GM21529 (cell line): ENCODE measurements around the gene ADGRG4.
A peak's percentile ranks its signal among the peaks of the same experiment; 100 is the strongest.
"Not testable (repeated sequence)": the region's sequence is repeated elsewhere in the genome, so short reads cannot be mapped to it uniquely, and the experiment has no call there.

Experiments used
- ATAC-seq: cut with Tn5 transposase; IDR thresholded peaks from one replicate; pipeline ENCODE4 v1.9.1; 2021; ENCODE audit not compliant: unreplicated experiment

ADGRG4 gene

DNA sequence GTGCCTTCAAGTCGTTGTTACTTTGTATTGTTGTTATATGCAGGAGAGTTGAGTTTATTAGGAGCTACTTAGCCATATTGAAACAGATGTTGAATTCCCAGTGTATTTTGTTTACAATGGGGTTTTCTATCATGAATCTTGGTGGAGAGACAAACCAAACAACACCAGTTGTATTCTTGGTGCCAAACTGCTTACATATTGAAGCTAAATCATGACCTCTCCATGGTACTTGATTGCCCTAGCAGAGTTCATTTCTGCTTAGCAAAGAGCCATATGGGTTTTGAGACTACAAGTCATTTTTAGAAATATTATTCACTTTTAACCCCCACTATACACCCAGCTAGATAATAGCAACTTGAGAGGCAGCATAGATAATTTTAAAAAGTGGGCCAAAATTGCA is 85.4 kb downstream of the ADGRG4 start:
- no peak for ATAC-seq

- ATAC-seq, result no peak
Measured at GRCh38 chrX:136386826-136387225, 86.1 kb downstream of the ADGRG4 start.

GRCh38 chrX:136387951-136388502 is 87.3 kb downstream of the ADGRG4 start:
- no peak for ATAC-seq

DNA sequence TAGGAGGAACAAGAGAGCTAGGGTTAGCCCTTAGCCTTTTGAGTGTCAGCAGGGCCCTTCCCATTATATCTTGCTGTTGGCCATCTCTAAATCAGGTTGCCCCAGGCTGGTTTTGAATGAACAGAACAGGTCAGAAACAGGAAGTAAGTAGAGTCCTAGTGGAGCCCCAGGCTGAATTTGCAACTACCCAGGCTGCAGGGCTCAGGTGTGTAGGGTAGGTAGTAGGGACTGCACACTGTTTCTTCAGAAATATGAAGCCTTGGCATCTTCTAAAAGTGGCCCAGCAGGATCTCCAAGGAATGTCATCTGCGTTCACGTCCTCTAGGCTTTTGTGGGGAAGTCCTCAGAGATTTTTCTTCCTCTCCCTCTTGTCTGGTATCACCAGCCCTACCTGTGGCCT is 90.2 kb downstream of the ADGRG4 start:
- ATAC-seq, result no peak

DNA sequence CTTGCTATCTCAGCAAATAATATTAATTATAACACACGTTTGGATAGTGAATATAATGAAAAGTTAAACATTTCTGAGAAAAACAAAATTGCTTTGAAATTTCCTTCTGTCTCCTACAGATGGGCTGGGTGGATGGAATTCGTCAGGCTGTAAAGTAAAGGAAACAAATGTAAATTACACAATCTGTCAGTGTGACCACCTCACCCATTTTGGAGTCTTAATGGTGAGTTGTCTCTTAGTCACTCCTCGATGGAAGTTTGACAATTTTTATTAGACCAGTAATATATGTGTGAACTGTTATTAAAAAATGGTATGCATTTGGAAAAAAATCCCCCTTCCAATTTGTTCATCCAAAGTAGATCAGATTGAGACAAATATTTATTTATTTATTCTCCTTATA is 94.5 kb downstream of the ADGRG4 start:
- ATAC-seq, result no peak

DNA sequence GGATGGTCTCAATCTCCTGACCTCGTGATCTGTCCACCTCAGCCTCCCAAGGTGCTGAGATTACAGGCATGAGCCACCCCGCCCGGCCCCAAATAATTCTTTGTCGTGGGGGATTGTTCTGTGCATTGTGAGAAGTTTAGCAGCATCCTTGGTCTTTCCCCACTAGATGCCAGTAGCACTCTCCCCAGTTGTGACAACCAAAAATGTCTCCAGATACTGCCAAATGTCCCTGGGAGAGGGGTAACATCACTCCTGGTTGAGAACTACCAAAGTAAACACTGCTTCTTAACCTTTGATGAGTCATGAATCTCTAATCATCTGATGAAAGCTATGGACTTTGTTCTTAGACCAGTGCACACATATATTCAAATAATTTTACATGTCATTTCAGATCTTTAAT is 96.2 kb downstream of the ADGRG4 start:
- no peak for ATAC-seq

- no peak for ATAC-seq
Measured at GRCh38 chrX:136405126-136405525, 104.4 kb downstream of the ADGRG4 start.

DNA sequence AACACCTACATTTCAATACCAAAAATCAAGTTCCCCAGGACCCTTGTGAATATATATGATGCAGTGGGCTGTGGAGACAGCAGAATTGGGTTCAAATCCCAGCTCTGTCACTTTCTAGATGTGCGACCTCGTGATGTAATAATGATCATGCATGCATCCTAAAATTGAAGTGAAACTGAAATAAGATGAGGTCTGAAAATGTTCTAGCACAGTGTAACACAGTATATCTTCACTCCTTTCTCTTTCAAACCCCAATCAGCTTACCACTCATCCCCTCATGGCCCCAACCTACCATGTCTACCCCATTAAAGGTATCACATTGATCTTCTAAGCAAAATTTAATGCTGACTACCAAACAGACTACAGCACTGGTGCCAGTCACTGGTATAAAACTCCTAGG is 117.0 kb downstream of the ADGRG4 start:
- peak; percentile 66 for ATAC-seq

GRCh38 chrX:136421338-136421737 is 120.6 kb downstream of the ADGRG4 start:
- ATAC-seq, result no peak

- ATAC-seq, result no peak
Measured at GRCh38 chrX:136423724-136424123, 123.0 kb downstream of the ADGRG4 start.

- no peak for ATAC-seq
Measured at GRCh38 chrX:136425996-136426395, 125.2 kb downstream of the ADGRG4 start.

DNA sequence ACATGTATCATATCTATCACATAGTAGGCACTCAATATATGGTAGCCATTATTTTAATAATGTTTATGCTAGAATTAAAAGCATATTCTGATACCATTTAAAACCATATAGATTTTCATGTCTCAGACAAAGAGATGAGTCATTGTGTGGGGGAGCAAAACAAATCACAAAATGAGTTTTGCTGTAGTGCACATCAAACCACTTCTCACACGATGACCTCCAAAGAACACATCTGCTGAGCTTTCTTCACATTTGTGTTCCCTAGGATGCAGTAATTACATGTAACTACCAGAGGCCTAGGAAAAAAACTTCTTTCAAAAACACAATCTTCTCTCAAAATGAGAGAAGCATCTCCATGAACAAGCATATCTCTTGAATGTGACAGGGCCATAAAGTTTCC is 130.9 kb downstream of the ADGRG4 start:
- ATAC-seq, result no peak

DNA sequence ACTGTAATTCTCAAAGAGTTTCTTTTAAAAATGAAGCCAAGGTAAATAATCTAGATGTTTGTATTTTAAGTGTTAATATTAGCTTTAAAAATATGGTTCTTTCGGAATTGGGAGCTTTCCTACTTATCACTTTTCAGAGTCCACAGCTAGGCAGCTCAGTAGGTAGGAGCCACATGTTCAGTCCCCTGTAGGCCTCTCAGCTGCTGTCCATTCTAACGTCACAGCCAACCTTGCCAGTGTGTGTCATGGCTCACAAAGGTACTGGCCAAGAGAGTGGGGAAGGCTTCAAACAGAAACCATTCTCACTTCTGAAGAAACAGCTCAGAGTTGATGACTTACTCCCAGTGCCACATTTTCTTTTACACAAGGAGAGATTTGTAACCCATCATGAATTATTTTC is 137.0 kb downstream of the ADGRG4 start:
- no peak for ATAC-seq

GRCh38 chrX:136438192-136438591 is 137.4 kb downstream of the ADGRG4 start:
- no peak for ATAC-seq

DNA sequence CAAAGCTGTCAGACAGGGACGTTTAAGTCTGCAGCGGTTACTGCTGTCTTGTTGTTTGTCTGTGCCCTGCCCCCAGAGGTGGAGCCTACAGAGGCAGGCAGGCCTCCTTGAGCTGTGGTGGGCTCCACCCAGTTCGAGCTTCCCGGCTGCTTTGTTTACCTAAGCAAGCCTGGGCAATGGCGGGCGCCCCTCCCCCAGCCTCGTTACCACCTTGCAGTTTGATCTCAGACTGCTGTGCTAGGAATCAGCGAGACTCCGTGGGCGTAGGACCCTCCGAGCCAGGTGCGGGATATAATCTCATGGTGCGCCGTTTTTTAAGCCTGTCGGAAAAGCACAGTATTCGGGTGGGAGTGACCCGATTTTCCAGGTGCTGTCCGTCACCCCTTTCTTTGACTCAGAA is 144.9 kb downstream of the ADGRG4 start:
- ATAC-seq, result not testable (repeated sequence)

GRCh38 chrX:136446208-136446607 is 145.4 kb downstream of the ADGRG4 start:
- ATAC-seq, result no peak

GRCh38 chrX:136447308-136447707 is 146.5 kb downstream of the ADGRG4 start:
- no peak for ATAC-seq

DNA sequence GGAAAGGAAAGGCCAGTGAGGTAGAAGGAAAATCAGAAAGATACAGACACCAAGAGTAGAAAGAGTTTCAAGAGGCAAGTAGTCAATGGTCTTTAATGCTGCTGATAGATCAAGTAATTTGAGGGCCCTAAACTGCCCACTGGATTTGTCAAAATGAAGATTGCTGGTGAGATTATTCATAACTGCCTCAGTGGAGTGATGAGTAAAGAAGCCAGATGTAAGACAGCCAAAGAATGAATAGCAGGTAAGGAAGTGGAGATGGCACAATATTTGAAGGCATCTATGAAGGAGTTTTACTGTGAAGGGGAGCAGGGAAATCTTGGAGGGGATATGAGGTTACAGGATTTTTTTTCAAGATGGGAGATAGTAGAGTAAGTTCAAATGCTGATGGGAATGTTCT is 147.2 kb downstream of the ADGRG4 start:
- ATAC-seq, result no peak

DNA sequence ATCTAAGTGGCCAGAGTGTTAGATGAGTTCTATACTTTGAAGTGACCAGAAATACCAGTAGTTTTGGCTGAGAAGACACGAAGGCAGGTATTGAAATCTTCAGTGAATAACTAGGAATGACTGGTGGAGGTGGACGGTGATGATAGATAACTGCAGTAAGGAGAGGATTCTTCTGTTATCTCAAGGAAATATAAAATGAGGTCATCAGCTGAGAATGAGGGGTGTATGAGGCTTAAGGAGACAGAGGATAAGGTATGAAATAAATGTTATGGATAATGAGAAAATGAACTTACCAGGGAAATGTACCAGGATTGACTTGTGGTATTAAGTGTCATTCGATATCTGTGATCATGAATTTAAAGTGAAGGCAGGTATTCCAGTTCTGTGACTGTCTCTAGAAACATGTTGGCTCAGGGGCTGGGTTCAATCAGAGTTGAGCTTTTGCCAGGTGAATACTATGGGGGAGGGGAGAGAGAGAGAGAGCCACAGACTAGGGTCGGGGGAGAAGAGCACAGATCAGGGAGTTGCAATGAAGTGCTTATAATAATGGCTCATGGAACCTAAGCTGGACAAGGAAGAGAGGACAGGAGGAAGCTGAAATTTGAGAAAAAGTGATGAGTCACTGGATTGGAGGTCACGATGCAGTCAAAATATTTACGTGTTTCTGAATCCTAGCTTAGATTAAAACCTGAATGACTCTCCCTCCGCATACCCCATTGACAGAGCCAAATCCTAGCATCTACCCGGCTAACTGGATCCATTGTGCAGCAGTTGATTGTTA is 149.5 kb downstream of the ADGRG4 start:
- ATAC-seq, result no peak

GRCh38 chrX:136452614-136453013 is 151.9 kb downstream of the ADGRG4 start:
- no peak for ATAC-seq

DNA sequence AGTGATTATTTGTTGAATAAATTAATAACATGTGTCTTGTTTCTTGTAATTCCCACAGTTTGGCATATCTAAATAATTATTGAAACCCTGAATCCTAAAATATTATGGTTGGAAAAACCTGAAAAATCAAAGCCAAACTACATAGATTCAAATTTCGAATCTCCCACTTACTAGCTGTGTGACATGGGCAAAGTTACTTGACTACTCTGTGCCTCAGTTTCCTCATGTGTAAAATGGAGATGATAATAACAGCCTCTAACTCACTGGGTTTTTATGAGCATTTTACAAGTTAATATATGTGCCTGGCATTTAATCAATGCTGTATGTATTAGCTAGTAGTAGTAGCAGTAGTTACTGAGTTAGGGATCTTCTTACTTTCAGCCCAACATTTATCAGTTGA is 152.4 kb downstream of the ADGRG4 start:
- ATAC-seq, result no peak

DNA sequence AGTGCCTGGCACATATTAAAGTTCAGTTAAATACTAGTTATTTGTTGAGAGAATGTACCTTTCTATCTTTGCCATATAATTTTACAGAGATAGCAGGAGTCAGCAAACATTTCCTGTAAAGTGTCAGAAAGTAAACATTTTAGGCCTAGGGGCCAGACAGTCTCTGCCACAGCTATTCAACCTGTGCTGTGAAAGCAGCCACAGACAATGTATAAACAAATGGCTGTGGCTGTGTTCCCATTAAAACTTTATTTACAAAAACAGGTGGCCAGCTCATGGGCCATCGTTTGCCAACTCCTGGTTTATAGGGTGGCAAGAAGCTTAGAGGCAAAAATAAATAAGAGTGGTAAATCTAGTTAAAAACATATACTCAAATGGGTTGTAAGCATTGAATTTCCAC is 153.0 kb downstream of the ADGRG4 start:
- no peak for ATAC-seq

- no peak for ATAC-seq
Measured at GRCh38 chrX:136456133-136456532, 155.4 kb downstream of the ADGRG4 start.
